Astrocyte (in vitro differentiated cells and primary cell): ENCODE data around the gene JOSD2. TPM values are rescaled to one million over a fixed set of nuclear protein-coding genes. Genes with fewer than 3 reads are reported as not detected.

Source experiments
- DNase-seq: peaks from one replicate; pipeline ENCODE4 v3.0.0-alpha.2; 2010; ENCODE audit warnings: low read depth
- FAIRE-seq: peaks from 2 replicates; lab custom pipeline; 2011; peaks lifted over from hg19 to GRCh38; lab: Jason Lieb, UNC
- H2AFZ ChIP-seq: 2 replicates; pipeline ENCODE4 v1.6.0; 2012; ENCODE audit warnings: low read depth, low read length, inconsistent platforms
- H3K27ac ChIP-seq: 2 replicates; pipeline ENCODE4 v1.5.1; 2011; ENCODE audit warnings: low read depth, low read length, inconsistent platforms
- H3K27me3 ChIP-seq: 2 replicates; pipeline ENCODE4 v1.6.0; 2011; ENCODE audit warnings: low read length, inconsistent platforms; ENCODE audit not compliant: insufficient read depth
- H3K36me3 ChIP-seq: 2 replicates; pipeline ENCODE4 v1.5.1; 2011; ENCODE audit warnings: low read length, inconsistent platforms; ENCODE audit not compliant: insufficient read depth
- H3K4me1 ChIP-seq: 2 replicates; pipeline ENCODE4 v1.5.1; 2011; ENCODE audit warnings: low read length, inconsistent platforms; ENCODE audit not compliant: insufficient read depth
- H3K4me2 ChIP-seq: 2 replicates; pipeline ENCODE4 v1.6.0; 2012; ENCODE audit warnings: low read length, inconsistent platforms
- H3K4me3 ChIP-seq: 2 replicates; pipeline ENCODE4 v1.5.1; 2011; ENCODE audit warnings: low read depth, mild to moderate bottlenecking, low read length, inconsistent platforms; ENCODE audit not compliant: insufficient read depth
- H3K79me2 ChIP-seq: 2 replicates; pipeline ENCODE4 v1.6.0; 2012; ENCODE audit warnings: mild to moderate bottlenecking, low read length, inconsistent platforms; ENCODE audit not compliant: insufficient read depth
- H3K9ac ChIP-seq: 2 replicates; pipeline ENCODE4 v1.6.0; 2012; ENCODE audit warnings: mild to moderate bottlenecking, low read length, inconsistent platforms
- H3K9me3 ChIP-seq: 2 replicates; pipeline ENCODE4 v1.5.1; 2012; ENCODE audit warnings: low read depth, mild to moderate bottlenecking, low read length, inconsistent platforms; ENCODE audit not compliant: insufficient read depth
- H4K20me1 ChIP-seq: 2 replicates; pipeline ENCODE4 v1.6.0; 2012; ENCODE audit warnings: low read length, inconsistent platforms; ENCODE audit not compliant: insufficient read depth
- H3K27ac Mint-ChIP-seq: one replicate; pipeline ENCODE4 v1.8.0; 2021; ENCODE audit warnings: mild to moderate bottlenecking, mixed read lengths; ENCODE audit not compliant: unreplicated experiment
- H3K27me3 Mint-ChIP-seq: one replicate; pipeline ENCODE4 v1.8.0; 2021; ENCODE audit warnings: low read depth, mixed read lengths; ENCODE audit not compliant: unreplicated experiment
- H3K36me3 Mint-ChIP-seq: one replicate; pipeline ENCODE4 v1.8.0; 2021; ENCODE audit warnings: low read depth, mixed read lengths; ENCODE audit not compliant: unreplicated experiment
- H3K4me1 Mint-ChIP-seq: one replicate; pipeline ENCODE4 v1.8.0; 2021; ENCODE audit warnings: low read depth, mixed read lengths; ENCODE audit not compliant: unreplicated experiment
- H3K4me3 Mint-ChIP-seq: one replicate; pipeline ENCODE4 v1.8.0; 2021; ENCODE audit warnings: mild to moderate bottlenecking, moderate library complexity, mixed read lengths; ENCODE audit not compliant: unreplicated experiment
- H3K9me3 Mint-ChIP-seq: one replicate; pipeline ENCODE4 v1.8.0; 2021; ENCODE audit warnings: mild to moderate bottlenecking, mixed read lengths; ENCODE audit not compliant: unreplicated experiment
- CTCF ChIP-seq: IDR thresholded peaks from 2 replicates; pipeline ENCODE4 v1.5.1; 2011; ENCODE audit warnings: low read depth, mild to moderate bottlenecking, inconsistent platforms, low read length, moderate library complexity; ENCODE audit not compliant: insufficient read depth
- EZH2 ChIP-seq: IDR thresholded peaks from 2 replicates; pipeline ENCODE4 v1.6.1; 2012; ENCODE audit warnings: mild to moderate bottlenecking, low read length, inconsistent platforms; ENCODE audit not compliant: insufficient read depth
- total RNA-seq: library from RNA; stranded (reverse); gene quantifications from 2 replicates; pipeline ENCODE4 v1.2.1, GENCODE V29; 2021

The JOSD2 gene
- total RNA-seq, 1 donor from 2014 or later: not detected

GRCh38 chr19:50478901-50479715, 31.9 kb downstream of the JOSD2 start:
- H3K27ac Mint-ChIP-seq: no peak overlapping the region
- peaks cover 25% of the 10 kb centered on the region for H3K79me2 ChIP-seq
- no peaks in the 10 kb centered on the region for H3K27me3 ChIP-seq
- peaks cover 20% of the 10 kb centered on the region for H4K20me1 ChIP-seq
- peaks cover 5% of the 10 kb centered on the region for H3K4me1 ChIP-seq
- DNase-seq (no peak), FAIRE-seq (no peak)
- no peaks in the 10 kb centered on the region for H3K27me3 Mint-ChIP-seq
- H3K27ac ChIP-seq: no peak overlapping the region
- H3K36me3 ChIP-seq: peaks cover 4% of the 10 kb centered on the region
- H3K4me3 Mint-ChIP-seq: no peak overlapping the region
- no peak overlapping the region for H2AFZ ChIP-seq
- no peaks in the 10 kb centered on the region for H3K36me3 Mint-ChIP-seq
- no peaks in the 10 kb centered on the region for H3K4me1 Mint-ChIP-seq
- TF ChIP-seq EZH2: no peak
- TF ChIP-seq CTCF: peak; percentile 56
- H3K4me3 ChIP-seq: no peak overlapping the region
- H3K9me3 Mint-ChIP-seq: peaks cover 27% of the 10 kb centered on the region
- no peaks in the 10 kb centered on the region for H3K9me3 ChIP-seq
- H3K4me2 ChIP-seq: no peak overlapping the region
- no peak overlapping the region for H3K9ac ChIP-seq

GRCh38 chr19:50477751-50478515, 33.1 kb downstream of the JOSD2 start:
- Mint-ChIP-seq H3K27me3 (no peaks in the 10 kb centered on the region), H3K4me3 (no peak overlapping the region), H3K4me1 (no peaks in the 10 kb centered on the region), H3K36me3 (no peaks in the 10 kb centered on the region), H3K9me3 (peaks cover 25% of the 10 kb centered on the region), H3K27ac (no peak overlapping the region)
- H3K4me2 ChIP-seq: peak overlapping the region; percentile 98
- no peak for FAIRE-seq
- DNase-seq: no peak
- no peak for TF ChIP-seq CTCF
- TF ChIP-seq EZH2: no peak
- H3K27ac ChIP-seq: no peak overlapping the region
- no peaks in the 10 kb centered on the region for H3K9me3 ChIP-seq
- H3K4me1 ChIP-seq: peaks cover 5% of the 10 kb centered on the region
- H3K4me3 ChIP-seq: peak overlapping the region; percentile 98
- H4K20me1 ChIP-seq: peaks cover 20% of the 10 kb centered on the region
- peak overlapping the region; percentile 97 for H3K9ac ChIP-seq
- no peaks in the 10 kb centered on the region for H3K27me3 ChIP-seq
- no peaks in the 10 kb centered on the region for H3K36me3 ChIP-seq
- no peak overlapping the region for H2AFZ ChIP-seq
- H3K79me2 ChIP-seq: peaks cover 25% of the 10 kb centered on the region
